Esophagus (tissue), 2 donors: Measurements from ENCODE around the gene FBN3. TPM values are rescaled to one million over a fixed set of nuclear protein-coding genes. Genes with fewer than 3 reads are reported as not detected.
A peak's percentile ranks its signal among the peaks of the same experiment; 100 is the strongest.

ENCODE experiments used
- H3K27ac ChIP-seq, 2 donors: one replicate each; pipeline ENCODE4 v1.5.1; 2013; ENCODE audit warnings: low read depth in 2 of 2, mild to moderate bottlenecking in 2 of 2, inconsistent platforms in 1 of 2, low read length in 1 of 2, moderate library complexity in 1 of 2
- H3K27me3 ChIP-seq, 2 donors: one replicate each; pipeline ENCODE4 v1.6.1; 2013; ENCODE audit warnings: low read length in 2 of 2, control low read depth in 1 of 2, mild to moderate bottlenecking in 1 of 2; ENCODE audit not compliant: insufficient read depth in 2 of 2, control insufficient read depth in 1 of 2
- H3K36me3 ChIP-seq, 2 donors: one replicate each; pipeline ENCODE4 v1.6.1; 2013; ENCODE audit warnings: low read length in 1 of 2; ENCODE audit not compliant: control insufficient read depth in 2 of 2, insufficient read depth in 2 of 2
- H3K4me1 ChIP-seq, 2 donors: one replicate each; pipeline ENCODE4 v1.6.1; 2013; ENCODE audit warnings: low read length in 1 of 2; ENCODE audit not compliant: control insufficient read depth in 2 of 2, insufficient read depth in 2 of 2
- H3K4me3 ChIP-seq, 2 donors: one replicate each; pipeline ENCODE4 v1.5.1; 2013; ENCODE audit warnings: low read length in 2 of 2, mild to moderate bottlenecking in 2 of 2, low read depth in 1 of 2, moderate library complexity in 1 of 2
- H3K9me3 ChIP-seq, 2 donors: one replicate each; pipeline ENCODE4 v1.6.1; 2013; ENCODE audit warnings: mild to moderate bottlenecking in 2 of 2, low read depth in 1 of 2, low read length in 1 of 2, moderate library complexity in 1 of 2; ENCODE audit not compliant: control insufficient read depth in 2 of 2, insufficient read depth in 1 of 2
- WGBS, 2 donors: extraction: QIAGEN DNeasy Blood & Tissue Kit; methylation state at CpG; one replicate each; pipeline ENCODE4 v1.1.7; 2013; 5-methylcytosine and 5-hydroxymethylcytosine counted together
- polyA plus RNA-seq, 2 donors: library from polyadenylated mRNA; stranded (reverse); fragments of 200-250 nt; gene quantifications; one replicate each; pipeline ENCODE4 v1.2.3, GENCODE V29; 2013
- donor health status: healthy with polysubstance abuse.
- donor health status: Bipolar disorder and iron deficiency.

Gene FBN3
- under 1 TPM; under 0.01 to 0.02 TPM for polyA plus RNA-seq

DNA sequence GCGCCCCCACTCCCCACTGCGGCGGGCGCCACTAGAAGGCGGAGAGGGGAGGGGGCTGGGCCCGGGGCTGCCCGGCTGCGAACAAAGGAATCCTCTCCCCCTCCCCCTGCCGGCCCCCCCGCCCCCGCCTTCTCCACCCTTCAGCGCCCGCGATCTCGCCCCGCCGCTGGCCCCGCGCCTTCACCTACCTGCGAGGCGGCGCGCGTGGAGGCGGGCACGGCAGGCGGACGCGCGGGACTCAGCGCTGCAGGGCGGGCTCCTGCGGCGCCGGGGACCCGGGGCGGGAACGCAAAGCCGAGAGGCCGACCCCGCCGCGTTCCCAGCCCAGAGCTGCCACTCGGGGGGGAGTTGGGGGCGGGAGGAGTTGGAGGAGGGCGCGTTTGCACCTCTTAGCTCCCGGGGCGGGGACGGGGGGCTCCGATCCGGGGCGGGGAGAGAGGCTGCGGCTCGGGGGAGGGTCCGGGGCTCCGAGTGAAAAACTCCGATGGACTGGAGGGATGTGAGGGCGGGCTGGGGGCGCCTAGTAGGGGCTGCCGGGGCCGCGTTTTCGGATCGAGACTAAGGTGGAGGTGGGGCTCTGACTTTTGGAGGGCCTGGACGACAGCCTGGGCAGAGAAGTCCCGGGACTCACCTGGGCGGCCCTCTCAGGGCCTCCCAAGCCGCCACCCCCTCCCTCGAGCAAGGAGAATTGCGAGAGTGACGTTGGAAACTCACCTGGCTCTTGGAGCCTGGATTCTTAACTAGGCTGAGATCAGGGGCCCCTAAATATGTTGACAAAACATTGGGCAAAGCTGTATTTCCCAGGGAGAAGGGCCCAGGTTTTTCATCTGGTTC lies at the start of gene FBN3:
Gene FBN3, minus strand, starts transcription at position 332 of the 834 bp plus-strand sequence. CDS start 2,112 bp downstream, outside the sequence.
- Histone ChIP-seq H3K9me3 (peaks cover 0 to 2% of the 10 kb centered on the region in 2 donors), H3K27me3 (peaks cover 0 to 11% of the 10 kb centered on the region in 2 donors), H3K27ac (no peak within 1 kb of the TSS), H3K4me3 (peak within 1 kb of the TSS in 1 of 2 donors; percentile 23), H3K4me1 (peaks cover 3% of the 10 kb centered on the region in 2 donors), H3K36me3 (no peaks in the 10 kb centered on the region)
- WGBS, 2 donors = 6 to 12% methylated on average over 34 to 68 of the region's 72 CpGs

DNA sequence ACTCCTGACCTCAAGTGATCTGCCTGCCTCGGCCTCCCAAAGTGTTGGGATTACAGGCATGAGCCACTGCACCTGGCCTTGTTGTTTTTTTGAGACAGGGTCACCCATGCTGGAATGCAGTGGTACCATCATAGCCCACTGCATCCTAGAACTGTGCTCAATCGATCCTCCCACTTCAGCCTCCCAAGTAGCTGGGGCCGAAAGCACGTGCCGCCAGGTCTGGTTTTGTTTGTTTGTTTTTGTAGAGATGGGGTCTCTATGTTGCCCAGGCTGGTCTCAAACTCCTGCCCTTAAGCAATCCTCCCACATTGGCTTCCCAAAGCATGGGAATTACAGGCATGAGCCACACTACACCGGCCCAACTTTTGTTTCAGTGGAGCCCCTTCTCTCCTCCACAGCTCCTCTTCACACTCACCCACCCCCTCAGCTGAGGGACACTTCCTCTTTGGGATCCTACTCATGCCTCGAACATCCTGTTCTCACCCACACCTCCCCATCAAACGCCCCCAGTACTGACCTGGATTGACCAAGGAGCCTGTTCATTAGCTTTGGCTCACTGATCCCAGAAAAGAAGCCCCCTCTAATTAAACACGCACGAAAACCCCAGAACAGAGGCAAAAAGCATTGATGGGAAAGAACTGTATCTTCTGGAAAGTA lies 47.0 kb upstream of the FBN3 start:
- Histone ChIP-seq H3K27ac (no peak overlapping the region), H3K36me3 (no peaks in the 10 kb centered on the region), H3K4me3 (no peak overlapping the region), H3K4me1 (no peaks in the 10 kb centered on the region), H3K9me3 (no peaks in the 10 kb centered on the region), H3K27me3 (no peaks in the 10 kb centered on the region)
- 58 to 66% methylated on average over 10 of the region's 10 CpGs for WGBS, 2 donors

GRCh38 chr19:8194528-8195267 lies 45.3 kb upstream of the FBN3 start:
- WGBS, 2 donors = 52 to 53% methylated on average over 11 of the region's 11 CpGs

GRCh38 chr19:8192221-8192820 lies 42.9 kb upstream of the FBN3 start:
- Histone ChIP-seq H3K27ac (no peak overlapping the region), H3K4me3 (no peak overlapping the region), H3K4me1 (no peaks in the 10 kb centered on the region), H3K9me3 (no peaks in the 10 kb centered on the region), H3K27me3 (no peaks in the 10 kb centered on the region), H3K36me3 (no peaks in the 10 kb centered on the region)
- whole genome bisulfite sequencing, 2 donors = 71 to 72% methylated on average over 7 of the region's 7 CpGs

More at GRCh38 chr19:8194528-8195267, 45.3 kb upstream of the FBN3 start:
- H3K4me1 ChIP-seq = no peaks in the 10 kb centered on the region
- no peaks in the 10 kb centered on the region for H3K9me3 ChIP-seq
- H3K36me3 ChIP-seq = no peaks in the 10 kb centered on the region
- peak overlapping the region in 1 of 2 donors; percentile 33 for H3K27ac ChIP-seq
- H3K27me3 ChIP-seq = no peaks in the 10 kb centered on the region
- H3K4me3 ChIP-seq = no peak overlapping the region

GRCh38 chr19:8185343-8186068 lies 36.1 kb upstream of the FBN3 start:
- H3K36me3 ChIP-seq = no peaks in the 10 kb centered on the region
- H3K9me3 ChIP-seq = no peaks in the 10 kb centered on the region
- H3K27me3 ChIP-seq = no peaks in the 10 kb centered on the region
- 83 to 93% methylated on average over 5 of the region's 5 CpGs for WGBS, 2 donors
- H3K4me1 ChIP-seq = no peaks in the 10 kb centered on the region
- no peak overlapping the region for H3K27ac ChIP-seq
- H3K4me3 ChIP-seq = no peak overlapping the region

DNA sequence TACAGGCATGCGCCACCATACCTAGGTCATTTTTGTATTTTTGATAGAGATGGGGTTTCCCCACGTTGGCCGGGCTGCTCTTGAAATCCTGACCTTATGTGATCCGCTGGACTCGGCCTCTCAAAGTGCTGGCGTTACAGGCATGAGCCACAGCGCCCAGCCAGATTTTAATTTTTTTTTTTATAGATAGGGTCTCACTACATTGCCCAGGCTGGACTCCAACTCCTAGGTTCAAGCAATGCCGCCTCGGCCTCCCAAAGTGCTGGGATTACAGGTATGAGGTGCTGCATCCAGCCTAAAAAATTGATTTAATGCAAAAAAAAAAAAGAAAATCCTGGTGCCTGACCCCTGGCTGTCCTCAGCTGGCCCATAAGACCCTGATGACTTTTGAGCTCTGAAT lies 34.9 kb upstream of the FBN3 start:
- H3K9me3 ChIP-seq = no peaks in the 10 kb centered on the region
- no peaks in the 10 kb centered on the region for H3K27me3 ChIP-seq
- H3K4me3 ChIP-seq = no peak overlapping the region
- H3K4me1 ChIP-seq = no peaks in the 10 kb centered on the region
- H3K36me3 ChIP-seq = no peaks in the 10 kb centered on the region
- H3K27ac ChIP-seq = no peak overlapping the region
- 88% methylated on average over 9 of the region's 9 CpGs for WGBS, 2 donors

DNA sequence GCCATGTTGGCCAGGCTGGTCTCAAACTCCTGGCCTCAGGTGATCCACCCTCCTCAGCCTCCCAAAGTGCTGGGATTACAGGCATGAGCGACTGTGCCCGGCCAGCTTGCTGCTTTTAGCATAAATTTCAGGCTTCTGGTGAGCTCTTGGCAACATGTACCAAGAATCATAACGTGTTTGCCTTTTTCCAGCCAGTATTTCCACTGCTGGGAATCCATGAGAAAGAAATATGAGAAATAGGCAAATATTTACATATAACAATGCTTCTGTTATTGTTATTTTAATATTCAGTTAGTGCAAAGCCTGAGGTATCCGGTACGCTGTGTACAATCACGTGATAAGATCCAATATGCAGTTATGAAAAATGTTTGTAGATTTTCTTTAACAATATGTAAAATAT lies 30.6 kb upstream of the FBN3 start:
- no peaks in the 10 kb centered on the region for H3K9me3 ChIP-seq
- no peaks in the 10 kb centered on the region for H3K36me3 ChIP-seq
- H3K4me3 ChIP-seq = no peak overlapping the region
- no peaks in the 10 kb centered on the region for H3K27me3 ChIP-seq
- H3K27ac ChIP-seq = no peak overlapping the region
- 51 to 58% methylated on average over 6 of the region's 6 CpGs for WGBS, 2 donors
- no peaks in the 10 kb centered on the region for H3K4me1 ChIP-seq

DNA sequence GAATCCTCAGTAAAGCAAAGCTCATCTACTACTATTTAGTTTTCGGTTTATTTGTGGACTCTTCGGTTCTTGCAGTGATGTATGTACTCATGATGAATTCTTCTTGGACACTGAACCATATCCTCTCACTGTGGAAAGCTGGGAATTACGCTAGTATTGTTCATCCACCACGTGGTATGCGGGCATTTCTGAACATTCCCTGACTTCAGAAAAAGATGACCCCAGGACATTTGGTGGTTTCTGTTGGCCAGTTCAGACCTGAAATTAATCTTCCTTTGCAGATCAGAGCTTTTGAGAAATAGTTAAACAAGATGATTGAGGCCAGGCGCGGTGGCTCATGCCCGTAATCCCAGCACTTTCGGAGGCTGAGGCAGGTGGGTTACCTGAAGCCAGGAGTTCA lies 25.3 kb upstream of the FBN3 start:
- H3K9me3 ChIP-seq = no peaks in the 10 kb centered on the region
- H3K27me3 ChIP-seq = no peaks in the 10 kb centered on the region
- H3K4me3 ChIP-seq = no peak overlapping the region
- WGBS, 2 donors = 59 to 72% methylated on average over 9 of the region's 9 CpGs
- H3K27ac ChIP-seq = no peak overlapping the region
- no peaks in the 10 kb centered on the region for H3K4me1 ChIP-seq
- H3K36me3 ChIP-seq = no peaks in the 10 kb centered on the region

GRCh38 chr19:8168537-8168936 lies 19.1 kb upstream of the FBN3 start:
- no peaks in the 10 kb centered on the region for H3K4me1 ChIP-seq
- no peaks in the 10 kb centered on the region for H3K27me3 ChIP-seq
- H3K4me3 ChIP-seq = no peak overlapping the region
- H3K9me3 ChIP-seq = no peaks in the 10 kb centered on the region
- H3K27ac ChIP-seq = no peak overlapping the region
- WGBS, 2 donors = 95 to 97% methylated on average over 7 of the region's 7 CpGs
- H3K36me3 ChIP-seq = no peaks in the 10 kb centered on the region
